ENCODE results near the gene ALOX15B. TPM values are rescaled to one million over a fixed set of nuclear protein-coding genes. Genes with fewer than 3 reads are reported as not detected.

The ALOX15B gene
- total and polyA plus RNA-seq, 8 donors = 0.05 to 4.7 (median 0.25) TPM; not detected in 1

GRCh38 chr17:8039611-8040168 lies 831 bp downstream of the ALOX15B start:
- FAIRE-seq (no peak), ATAC-seq (no peak), DNase-seq (no peak)
- 49 to 58% methylated on average over 10 to 11 of the region's 11 CpGs for WGBS, 2 donors
- no peaks in the 10 kb centered on the region for H3K36me3 ChIP-seq
- intact Hi-C loops (cut with DNase I) = no loop called here
- H3K4me1 ChIP-seq = no peaks in the 10 kb centered on the region
- no peaks in the 10 kb centered on the region for H3K9me3 ChIP-seq
- no peak for TF ChIP-seq CTCF (IDR thresholded peaks at IDR 0.05)
- H3K27me3 ChIP-seq = peaks cover 0 to 5% (median 0%) of the 10 kb centered on the region in 4 donors
- no peak overlapping the region for H3K4me3 ChIP-seq
- H3K27ac ChIP-seq = no peak overlapping the region

GRCh38 chr17:8041249-8041928 lies 2.5 kb downstream of the ALOX15B start:
- H3K9me3 ChIP-seq = no peaks in the 10 kb centered on the region
- H3K27ac ChIP-seq = peak overlapping the region in 1 of 4 donors; percentile 34
- 53 to 65% methylated on average over 8 of the region's 8 CpGs for WGBS, 2 donors
- no peaks in the 10 kb centered on the region for H3K36me3 ChIP-seq
- ATAC-seq (peak in 3 of 4 donors; percentile 70 to 82 (median 71)), DNase-seq (no peak), FAIRE-seq (no peak)
- no peaks in the 10 kb centered on the region for H3K4me1 ChIP-seq
- intact Hi-C loops (cut with DNase I) = no loop called here
- H3K27me3 ChIP-seq = peaks cover 0 to 5% (median 0%) of the 10 kb centered on the region in 4 donors
- peak in 2 of 4 donors; percentile 14 to 34 for TF ChIP-seq CTCF (IDR thresholded peaks at IDR 0.05)
- H3K4me3 ChIP-seq = no peak overlapping the region

- no peaks in the 10 kb centered on the region for H3K36me3 ChIP-seq
- H3K9me3 ChIP-seq = no peaks in the 10 kb centered on the region
- FAIRE-seq (no peak), DNase-seq (no peak), ATAC-seq (no peak)
- no peak overlapping the region for H3K27ac ChIP-seq
- no peaks in the 10 kb centered on the region for H3K4me1 ChIP-seq
- no peak overlapping the region for H3K4me3 ChIP-seq
- H3K27me3 ChIP-seq = peaks cover 0 to 5% (median 0%) of the 10 kb centered on the region in 4 donors
- TF ChIP-seq CTCF (IDR thresholded peaks at IDR 0.05) = no peak
- intact Hi-C loops (cut with DNase I) = no loop called here
Observed at GRCh38 chr17:8041979-8042378, 3.1 kb downstream of the ALOX15B start.

- DNase-seq (no peak), ATAC-seq (no peak), FAIRE-seq (no peak)
- no peaks in the 10 kb centered on the region for H3K27me3 ChIP-seq
- TF ChIP-seq CTCF (IDR thresholded peaks at IDR 0.05) = no peak
- no peak overlapping the region for H3K4me3 ChIP-seq
- H3K4me1 ChIP-seq = no peaks in the 10 kb centered on the region
- intact Hi-C loops (cut with DNase I) = no loop called here
- H3K27ac ChIP-seq = no peak overlapping the region
- 73 to 78% methylated on average over 24 of the region's 24 CpGs for WGBS, 2 donors
- H3K36me3 ChIP-seq = no peaks in the 10 kb centered on the region
- no peaks in the 10 kb centered on the region for H3K9me3 ChIP-seq
Observed at GRCh38 chr17:8044819-8045810, 6.3 kb downstream of the ALOX15B start.

Data from pancreas (tissue), 10 donors.